Natural killer cell (primary cell): Measurements from ENCODE around the gene CACNG4. TPM values are rescaled to one million over a fixed set of nuclear protein-coding genes. Genes with fewer than 3 reads are reported as not detected.

Experiments used
- ATAC-seq, 3 donors: fragments of 150-1000 bp in 2 of 3; fragments of 200-7000 bp in 1 of 3; cut with Tn5 transposase; 1 replicate in 1 of 3; 2 replicates in 2 of 3; pipeline ENCODE4 v1.10.0; 2021; ENCODE audit warnings: mild to moderate bottlenecking in 2 of 3, moderate library complexity in 2 of 3
- DNase-seq, 2 donors: peaks; one replicate each; pipeline versions ENCODE4 v3.0.0 to v3.0.0-alpha.2; 2013 to 2021; ENCODE audit warnings: mixed read lengths in 1 of 2
- H3K27ac ChIP-seq: one replicate; pipeline ENCODE4 v1.5.1; 2013; ENCODE audit warnings: mild to moderate bottlenecking, low read length
- H3K27me3 ChIP-seq: one replicate; pipeline ENCODE4 v1.6.1; 2013; ENCODE audit warnings: low read length; ENCODE audit not compliant: control insufficient read depth, insufficient read depth
- H3K36me3 ChIP-seq: one replicate; pipeline ENCODE4 v1.6.1; 2013; ENCODE audit warnings: low read length; ENCODE audit not compliant: control insufficient read depth, insufficient read depth
- H3K4me1 ChIP-seq: one replicate; pipeline ENCODE4 v1.6.1; 2013; ENCODE audit warnings: low read length; ENCODE audit not compliant: control insufficient read depth, insufficient read depth
- H3K4me3 ChIP-seq: one replicate; pipeline ENCODE4 v1.5.1; 2013; ENCODE audit warnings: low read length
- H3K9me3 ChIP-seq: one replicate; pipeline ENCODE4 v1.6.1; 2013; ENCODE audit warnings: low read length; ENCODE audit not compliant: control insufficient read depth, insufficient read depth
- H3K27ac Mint-ChIP-seq, 2 donors: one replicate each; pipeline ENCODE4 v1.8.0; 2022; ENCODE audit warnings: mild to moderate bottlenecking in 2 of 2, mixed read lengths in 2 of 2, moderate library complexity in 1 of 2
- H3K27me3 Mint-ChIP-seq, 2 donors: one replicate each; pipeline ENCODE4 v1.8.0; 2022; ENCODE audit warnings: low read depth in 2 of 2, mixed read lengths in 2 of 2
- H3K36me3 Mint-ChIP-seq: one replicate; pipeline ENCODE4 v1.8.0; 2022; ENCODE audit warnings: mixed read lengths
- H3K4me1 Mint-ChIP-seq, 2 donors: one replicate each; pipeline ENCODE4 v1.8.0; 2022; ENCODE audit warnings: mixed read lengths in 2 of 2
- H3K4me3 Mint-ChIP-seq: one replicate; pipeline ENCODE4 v1.8.0; 2022; ENCODE audit warnings: mild to moderate bottlenecking, moderate library complexity, mixed read lengths
- H3K9me3 Mint-ChIP-seq, 2 donors: one replicate each; pipeline ENCODE4 v1.8.0; 2022; ENCODE audit warnings: mixed read lengths in 2 of 2
- WGBS: methylation state at CpG from one replicate; pipeline ENCODE4 v1.1.7; 2013; ENCODE audit warnings: missing lambda C conversion rate; ENCODE audit not compliant: insufficient coverage; 5-methylcytosine and 5-hydroxymethylcytosine counted together
- intact Hi-C: fragments of 100-400 bp; cut with micrococcal nuclease; formaldehyde crosslinking; loops from one replicate; pipeline ENCODE4 v1.14.2; 2022
- total RNA-seq, 4 donors: library from RNA; stranded (reverse); fragments of 120-200 nt in 1 of 4; gene quantifications; one replicate each; pipeline versions ENCODE4 v1.2.3 to v1.2.4, GENCODE V29; 2013 to 2022
- TF ChIP-seq, protein P1 (sequence below): fragments of 200-600 bp; IDR thresholded peaks from one replicate; pipeline ENCODE4 v1.8.0; 2022; ENCODE audit warnings: antibody characterized with exemption

Gene CACNG4
- total RNA-seq, 3 donors from 2014 or later (not counting 1 experiment from before 2014, with no cell fraction given), result not detected

GRCh38 chr17:66975188-66975587, 10.7 kb downstream of the CACNG4 start:
- H3K4me3 Mint-ChIP-seq, result no peak overlapping the region
- H3K4me3 ChIP-seq, result no peak overlapping the region
- peaks cover 25 to 33% of the 10 kb centered on the region in 2 donors for H3K27me3 Mint-ChIP-seq
- no peak overlapping the region for H3K27ac Mint-ChIP-seq
- H3K36me3 ChIP-seq, result no peaks in the 10 kb centered on the region
- H3K27me3 ChIP-seq, result peaks cover 2% of the 10 kb centered on the region
- no peaks in the 10 kb centered on the region for H3K4me1 Mint-ChIP-seq
- 85% methylated on average over 3 of the region's 3 CpGs for WGBS
- H3K27ac ChIP-seq, result no peak overlapping the region
- no peaks in the 10 kb centered on the region for H3K36me3 Mint-ChIP-seq
- H3K9me3 Mint-ChIP-seq, result no peaks in the 10 kb centered on the region
- no peaks in the 10 kb centered on the region for H3K9me3 ChIP-seq
- ATAC-seq (no peak), DNase-seq (no peak)
- intact Hi-C loops, result no loop called here
- TF ChIP-seq, protein P1, sequence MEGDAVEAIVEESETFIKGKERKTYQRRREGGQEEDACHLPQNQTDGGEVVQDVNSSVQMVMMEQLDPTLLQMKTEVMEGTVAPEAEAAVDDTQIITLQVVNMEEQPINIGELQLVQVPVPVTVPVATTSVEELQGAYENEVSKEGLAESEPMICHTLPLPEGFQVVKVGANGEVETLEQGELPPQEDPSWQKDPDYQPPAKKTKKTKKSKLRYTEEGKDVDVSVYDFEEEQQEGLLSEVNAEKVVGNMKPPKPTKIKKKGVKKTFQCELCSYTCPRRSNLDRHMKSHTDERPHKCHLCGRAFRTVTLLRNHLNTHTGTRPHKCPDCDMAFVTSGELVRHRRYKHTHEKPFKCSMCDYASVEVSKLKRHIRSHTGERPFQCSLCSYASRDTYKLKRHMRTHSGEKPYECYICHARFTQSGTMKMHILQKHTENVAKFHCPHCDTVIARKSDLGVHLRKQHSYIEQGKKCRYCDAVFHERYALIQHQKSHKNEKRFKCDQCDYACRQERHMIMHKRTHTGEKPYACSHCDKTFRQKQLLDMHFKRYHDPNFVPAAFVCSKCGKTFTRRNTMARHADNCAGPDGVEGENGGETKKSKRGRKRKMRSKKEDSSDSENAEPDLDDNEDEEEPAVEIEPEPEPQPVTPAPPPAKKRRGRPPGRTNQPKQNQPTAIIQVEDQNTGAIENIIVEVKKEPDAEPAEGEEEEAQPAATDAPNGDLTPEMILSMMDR, result no peak
- H3K4me1 ChIP-seq, result no peaks in the 10 kb centered on the region

- H3K4me3 Mint-ChIP-seq, result no peak overlapping the region
- ATAC-seq, result no peak
- H3K27ac ChIP-seq, result no peak overlapping the region
- no peaks in the 10 kb centered on the region for H3K9me3 Mint-ChIP-seq
- intact Hi-C loops, result no loop called here
- DNase-seq, result no peak
- peaks cover 2% of the 10 kb centered on the region for H3K27me3 ChIP-seq
- no peaks in the 10 kb centered on the region for H3K4me1 ChIP-seq
- no peak overlapping the region for H3K27ac Mint-ChIP-seq
- WGBS, result 49% methylated on average over 14 of the region's 14 CpGs
- no peaks in the 10 kb centered on the region for H3K9me3 ChIP-seq
- no peak overlapping the region for H3K4me3 ChIP-seq
- no peaks in the 10 kb centered on the region for H3K4me1 Mint-ChIP-seq
- H3K27me3 Mint-ChIP-seq, result peaks cover 20 to 27% of the 10 kb centered on the region in 2 donors
- no peaks in the 10 kb centered on the region for H3K36me3 Mint-ChIP-seq
- no peaks in the 10 kb centered on the region for H3K36me3 ChIP-seq
- TF ChIP-seq, protein P1, result no peak
These were observed 11.3 kb downstream of the CACNG4 start for GRCh38 chr17:66975614-66976378.

- Mint-ChIP-seq H3K4me1 (no peaks in the 10 kb centered on the region), H3K27ac (no peak overlapping the region), H3K27me3 (peaks cover 19 to 21% of the 10 kb centered on the region in 2 donors), H3K4me3 (no peak overlapping the region), H3K36me3 (no peaks in the 10 kb centered on the region), H3K9me3 (no peaks in the 10 kb centered on the region)
- no peak for ATAC-seq
- H3K36me3 ChIP-seq, result no peaks in the 10 kb centered on the region
- intact Hi-C loops, result no loop called here
- H3K4me3 ChIP-seq, result no peak overlapping the region
- H3K27me3 ChIP-seq, result peaks cover 2% of the 10 kb centered on the region
- DNase-seq, result no peak
- no peaks in the 10 kb centered on the region for H3K4me1 ChIP-seq
- 53% methylated on average over 2 of the region's 2 CpGs for WGBS
- TF ChIP-seq, protein P1, result no peak
- no peaks in the 10 kb centered on the region for H3K9me3 ChIP-seq
- no peak overlapping the region for H3K27ac ChIP-seq
These were observed 11.8 kb downstream of the CACNG4 start for GRCh38 chr17:66976379-66976663.

GRCh38 chr17:66976781-66977201, 12.3 kb downstream of the CACNG4 start:
- intact Hi-C loops, result no loop called here
- Mint-ChIP-seq H3K36me3 (no peaks in the 10 kb centered on the region), H3K27me3 (peaks cover 16 to 17% of the 10 kb centered on the region in 2 donors), H3K4me3 (no peak overlapping the region), H3K9me3 (no peaks in the 10 kb centered on the region), H3K27ac (no peak overlapping the region), H3K4me1 (no peaks in the 10 kb centered on the region)
- H3K4me3 ChIP-seq, result no peak overlapping the region
- H3K4me1 ChIP-seq, result no peaks in the 10 kb centered on the region
- WGBS, result 32% methylated on average over 11 of the region's 11 CpGs
- peaks cover 2% of the 10 kb centered on the region for H3K27me3 ChIP-seq
- H3K36me3 ChIP-seq, result no peaks in the 10 kb centered on the region
- peak in 1 of 3 donors; percentile 3 for ATAC-seq
- no peak overlapping the region for H3K27ac ChIP-seq
- no peaks in the 10 kb centered on the region for H3K9me3 ChIP-seq
- TF ChIP-seq, protein P1, result no peak
- DNase-seq, result no peak
